HL-60/S4 treated with phorbol 12-myristate 13-acetate at 8.2 ng/mL for 4 days and 3 days (cell line): ENCODE results near the gene ITGA2B.
"Not testable (repeated sequence)": the region's sequence is repeated elsewhere in the genome, so short reads cannot be mapped to it uniquely, and the experiment has no call there.

ENCODE experiments used
- in situ Hi-C: fragments of 300-500 bp; cut with MboI; formaldehyde crosslinking; loops from 2 replicates; pipeline ENCODE4 v1.15.0; 2022; ENCODE audit warnings: low sequenced_read_pairs

Gene ITGA2B

DNA sequence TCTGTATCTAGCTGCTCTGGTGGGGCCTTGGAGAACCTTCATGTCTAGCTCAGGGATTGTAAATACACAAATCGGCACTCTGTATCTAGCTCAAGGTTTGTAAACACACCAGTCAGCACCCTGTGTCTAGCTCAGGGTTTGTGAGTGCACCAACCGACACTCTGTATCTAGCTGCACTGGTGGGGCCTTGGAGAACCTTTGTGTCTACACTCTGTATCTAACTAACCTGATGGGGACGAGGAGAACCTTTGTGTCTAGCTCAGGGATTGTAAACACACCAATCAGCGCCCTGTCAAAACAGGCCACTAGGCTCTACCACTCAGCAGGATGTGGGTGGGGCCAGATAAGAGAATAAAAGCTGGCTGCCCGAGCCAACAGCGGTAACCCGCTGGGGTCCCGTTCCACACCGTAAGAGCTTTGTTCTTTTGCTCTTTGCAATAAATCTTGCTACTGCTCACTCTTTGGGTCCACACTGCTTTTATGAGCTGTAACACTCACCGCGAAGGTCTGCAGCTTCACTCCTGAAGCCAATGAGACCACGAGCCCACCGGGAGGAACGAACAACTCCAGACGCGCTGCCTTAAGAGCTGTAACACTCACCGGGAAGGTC is 19.9 kb downstream of the ITGA2B start:
- in situ Hi-C loops = not testable (repeated sequence)

DNA sequence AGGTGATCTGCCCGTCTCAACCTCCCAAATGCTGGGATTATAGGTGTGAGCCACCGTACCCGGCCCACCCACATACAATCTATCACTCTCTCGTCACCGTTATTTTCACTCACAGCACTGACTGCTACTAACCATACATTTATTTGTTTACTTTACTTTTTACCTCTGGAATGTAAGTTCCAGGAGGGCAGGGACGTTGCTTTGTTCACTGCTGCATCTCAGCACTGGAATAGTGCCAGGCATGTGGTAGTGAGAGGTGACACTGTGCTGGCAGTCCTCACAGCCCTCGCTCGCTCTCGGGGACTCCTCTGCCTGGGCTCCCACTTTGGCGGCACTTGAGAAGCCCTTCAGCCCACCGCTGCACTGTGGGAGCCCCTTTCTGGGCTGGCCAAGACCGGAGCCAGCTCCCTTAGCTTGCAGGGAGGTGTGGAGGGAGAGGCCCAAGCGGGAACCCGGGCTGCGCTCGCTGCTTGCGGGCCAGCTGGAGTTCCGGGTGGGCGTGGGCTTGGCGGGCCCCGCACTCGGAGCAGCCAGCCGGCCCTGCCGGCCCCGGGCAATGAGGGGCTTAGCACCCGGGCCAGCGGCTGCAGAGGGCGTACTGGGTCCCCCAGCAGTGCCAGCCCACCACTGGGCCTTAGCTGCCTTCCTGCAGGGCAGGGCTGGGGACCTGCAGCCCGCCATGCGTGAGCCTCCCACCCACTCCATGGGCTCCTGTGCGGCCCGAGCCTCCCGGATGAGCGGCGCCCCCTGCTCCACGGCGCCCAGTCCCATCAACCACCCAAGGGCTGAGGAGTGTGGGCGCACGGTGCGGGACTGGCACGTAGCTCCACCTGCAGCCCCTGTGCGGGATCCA is 20.8 kb downstream of the ITGA2B start:
- in situ Hi-C loops = not testable (repeated sequence)

DNA sequence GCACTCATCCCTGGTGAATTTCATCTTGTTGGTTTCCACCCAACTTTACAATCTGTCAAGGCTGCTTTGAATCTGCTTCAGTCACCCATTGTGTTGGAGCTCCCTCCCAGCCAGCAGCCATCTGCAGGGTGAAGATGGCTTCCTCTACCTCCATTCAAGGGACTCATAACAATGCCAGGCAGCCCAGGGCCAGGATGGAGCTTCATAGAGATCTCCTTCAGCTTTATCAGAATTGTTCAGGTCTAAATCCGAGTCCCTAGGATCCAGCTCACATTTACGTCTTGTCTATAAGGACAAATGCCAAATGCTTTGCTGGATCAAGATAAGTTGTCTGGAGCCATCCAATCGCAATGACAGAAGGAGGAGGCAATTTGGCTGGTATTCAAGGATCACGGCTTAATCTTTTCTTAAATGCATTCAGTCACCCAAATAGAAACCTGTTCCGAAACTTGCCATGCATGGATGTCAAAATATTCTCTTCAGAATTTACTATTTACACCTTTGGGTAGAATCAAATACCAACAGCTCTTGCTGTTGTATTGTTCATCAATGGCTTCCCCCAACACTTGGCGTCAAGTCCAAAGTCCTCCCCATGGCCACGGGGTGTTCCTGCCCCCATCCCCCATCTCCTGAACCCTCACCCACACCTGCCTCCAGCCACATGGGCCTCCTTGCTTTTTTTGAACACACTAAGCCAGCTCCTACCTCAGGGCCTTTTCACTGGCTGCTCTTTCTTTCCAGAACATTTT is 22.0 kb downstream of the ITGA2B start:
- in situ Hi-C loops = no loop called here

DNA sequence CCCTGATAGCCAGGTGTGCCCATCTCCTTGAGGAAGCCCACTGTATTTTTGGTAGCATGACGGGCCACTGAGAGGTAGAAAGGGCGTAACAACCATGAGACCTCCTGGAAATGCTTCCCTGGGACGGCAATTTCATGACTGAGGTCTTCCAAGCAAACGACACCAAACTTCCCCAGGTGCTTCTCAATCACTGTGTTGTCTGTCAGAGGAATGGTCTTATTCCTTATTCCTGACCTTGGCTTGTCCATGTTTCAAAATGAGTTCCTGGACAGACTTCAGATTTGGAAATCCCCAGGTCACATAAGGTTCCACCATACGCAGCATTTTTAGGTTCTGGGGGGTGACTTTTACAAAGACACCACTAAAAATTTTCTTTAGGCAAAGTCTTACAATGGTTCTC is 24.4 kb downstream of the ITGA2B start:
- in situ Hi-C loops = not testable (repeated sequence)

DNA sequence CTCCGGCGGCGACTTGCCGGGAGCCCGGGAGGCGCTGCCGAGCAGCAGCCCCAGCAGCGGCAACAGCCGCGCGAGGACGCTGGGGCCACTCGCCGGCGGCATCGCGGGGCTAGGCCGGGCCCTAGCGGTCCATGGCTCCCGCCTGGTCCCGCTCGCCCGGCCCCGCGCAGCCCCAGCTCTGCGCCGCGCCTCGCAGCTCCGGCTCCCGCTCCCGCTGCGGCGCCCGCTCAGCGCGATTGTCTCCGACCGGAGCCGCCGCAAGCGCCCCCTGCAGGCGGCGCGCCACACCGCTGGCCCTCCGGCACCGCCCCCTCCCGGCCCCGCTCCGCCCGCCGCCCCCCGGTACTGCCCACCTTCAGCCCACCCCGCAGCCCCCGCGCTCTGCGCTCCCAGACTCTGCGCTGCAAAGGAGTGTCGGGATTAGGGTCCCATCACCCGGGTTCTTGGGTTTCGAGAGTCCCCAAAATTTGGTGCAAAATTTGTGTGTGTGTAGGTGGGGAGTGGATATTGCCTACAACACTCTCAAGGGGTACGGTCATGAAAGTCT is 25.8 kb downstream of the ITGA2B start, which contains the start of gene FAM171A2:
Gene FAM171A2, minus strand, starts transcription at position 241 of the 547 bp plus-strand sequence. Its CDS starts 139 bp downstream, at position 102.
- in situ Hi-C loops = no loop called here

DNA sequence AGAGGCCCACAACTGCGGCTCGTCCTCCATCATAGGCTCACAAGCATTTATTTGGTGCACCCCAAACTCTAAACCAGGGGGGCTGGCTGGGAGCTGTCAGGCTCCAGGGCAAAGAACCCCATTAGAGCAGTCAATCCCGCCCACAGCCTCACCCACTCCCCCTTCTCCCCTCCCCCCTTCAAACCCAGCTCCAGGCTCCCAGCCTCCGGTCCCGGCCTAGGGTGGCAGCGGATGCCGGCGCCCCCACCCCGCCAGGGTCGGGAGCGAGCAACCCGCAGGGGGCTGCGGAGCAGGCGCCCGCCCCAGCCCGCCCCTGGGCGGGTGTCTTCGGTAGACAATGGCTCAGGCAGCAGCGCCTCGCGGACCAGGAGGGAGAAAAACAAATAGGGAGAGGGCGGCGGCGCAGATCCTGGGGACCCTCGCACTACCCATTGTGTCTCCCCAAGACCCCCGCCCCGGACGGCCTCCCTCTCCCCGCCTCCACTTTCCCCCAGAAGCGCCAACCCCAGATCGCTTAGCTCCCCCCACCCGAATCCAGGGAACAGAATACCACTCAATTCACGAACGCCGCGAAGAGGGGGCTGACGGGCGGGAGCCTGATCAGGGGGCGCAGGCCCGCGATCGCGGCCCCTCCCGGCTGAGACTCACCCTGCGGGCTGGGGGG is 26.4 kb downstream of the ITGA2B start:
- in situ Hi-C loops = no loop called here

DNA sequence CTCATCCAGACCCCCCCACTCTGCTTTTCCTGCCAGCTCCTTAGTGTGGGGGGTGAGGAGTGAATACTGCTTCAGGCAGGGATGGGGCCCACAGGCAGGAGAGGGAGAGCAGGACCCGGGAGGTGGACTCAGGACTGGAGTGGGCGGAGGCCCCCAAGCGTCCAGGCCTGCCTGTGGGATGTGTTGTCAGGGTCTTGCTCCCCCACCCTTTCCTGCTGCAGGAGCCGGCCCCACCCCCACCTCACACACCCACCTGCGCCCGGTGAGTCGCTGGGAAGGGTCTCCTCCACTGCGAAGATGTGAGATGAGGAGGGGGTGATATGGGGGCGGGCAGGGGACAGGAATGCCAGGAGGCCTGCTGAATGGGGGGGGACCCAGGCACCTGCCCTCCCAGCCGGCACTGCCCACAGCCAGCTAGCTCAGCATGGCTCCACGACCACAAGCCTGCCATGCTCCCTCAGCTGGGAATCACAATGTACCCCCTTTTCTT is 26.9 kb downstream of the ITGA2B start:
- in situ Hi-C loops = no loop called here

DNA sequence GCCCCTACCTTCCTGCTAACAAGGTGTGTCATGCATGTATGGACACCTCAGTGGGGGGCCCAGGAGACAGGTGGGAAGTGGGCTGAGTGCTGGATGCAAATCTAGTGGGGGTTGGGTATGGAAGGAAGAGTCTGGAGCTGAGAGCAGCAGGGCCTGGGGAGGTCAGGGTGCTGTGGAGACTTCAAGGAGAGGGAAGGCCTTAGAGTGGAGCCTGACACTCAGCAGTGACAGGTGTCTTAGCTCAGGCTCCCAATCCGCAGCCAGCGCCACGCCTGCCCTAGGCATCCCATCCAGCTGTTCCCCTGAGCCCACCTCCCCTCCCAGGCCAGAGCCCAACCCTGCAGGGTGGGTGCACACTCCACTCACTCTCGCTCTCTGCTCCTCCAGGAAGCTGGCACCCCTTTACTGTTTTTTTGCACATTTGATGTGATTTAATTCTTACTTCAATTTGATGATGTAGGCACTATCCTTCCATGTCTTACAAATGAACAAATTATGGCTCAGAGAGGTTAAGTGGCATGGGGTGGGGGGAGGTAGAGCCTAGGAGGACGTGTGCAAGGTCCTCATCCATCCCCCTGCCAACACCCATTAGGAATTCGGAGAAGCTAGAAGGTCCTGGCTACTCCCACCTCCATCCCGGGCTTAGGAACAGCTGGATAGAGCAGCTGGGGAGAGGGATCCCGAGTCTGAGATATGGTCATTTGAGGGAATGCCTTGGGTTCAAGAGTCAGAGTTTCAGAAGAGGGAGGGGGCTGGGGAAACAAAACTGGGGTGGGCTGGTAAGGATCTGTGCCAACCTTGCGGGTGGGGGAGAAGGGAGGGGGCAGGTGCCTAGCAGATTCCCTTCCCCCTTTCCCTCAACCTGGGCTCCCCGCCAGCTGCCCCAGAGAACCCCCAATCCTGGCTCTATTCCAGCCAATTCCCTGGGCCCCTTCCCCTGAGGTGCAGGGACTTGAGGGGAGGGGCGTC is 27.9 kb downstream of the ITGA2B start:
- in situ Hi-C loops = no loop called here

DNA sequence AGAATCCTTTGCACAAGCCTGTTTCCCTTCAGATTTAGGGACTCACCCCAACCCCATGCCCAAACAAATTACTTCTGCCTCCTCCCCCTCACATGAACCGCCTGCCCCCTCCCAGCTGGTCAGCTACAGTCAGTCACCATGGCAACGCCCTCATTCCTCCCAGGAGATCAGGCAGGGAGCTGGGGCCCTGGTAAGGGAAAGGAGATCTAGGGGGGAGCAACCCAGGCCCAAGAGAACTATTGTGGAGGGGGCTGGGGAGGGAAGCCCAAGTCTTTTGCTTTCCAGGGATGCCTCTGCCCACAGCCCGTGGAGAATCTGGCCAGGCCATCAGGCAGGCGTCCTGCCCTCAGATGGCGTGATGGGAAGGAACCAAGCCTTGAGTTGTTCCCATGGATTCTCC is 28.6 kb downstream of the ITGA2B start:
- in situ Hi-C loops = no loop called here

DNA sequence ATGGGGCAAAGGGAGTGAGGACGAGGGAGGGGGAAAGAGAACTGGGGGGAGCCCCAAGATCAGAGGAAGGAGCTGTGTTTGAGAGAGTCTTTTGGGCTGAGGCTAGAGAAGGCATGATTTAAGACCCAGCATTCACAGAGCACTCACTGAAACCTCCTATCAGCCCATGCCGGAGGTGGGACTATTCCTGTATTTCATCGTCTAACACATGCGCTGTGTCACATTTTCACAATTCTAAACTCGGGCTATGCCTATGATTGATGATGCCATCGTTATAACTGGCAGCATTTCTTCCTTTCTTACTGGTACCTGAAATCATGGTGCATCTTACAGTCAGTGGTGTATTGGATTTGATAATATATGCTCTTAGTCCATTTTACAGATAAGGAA is 29.3 kb downstream of the ITGA2B start:
- in situ Hi-C loops = no loop called here

DNA sequence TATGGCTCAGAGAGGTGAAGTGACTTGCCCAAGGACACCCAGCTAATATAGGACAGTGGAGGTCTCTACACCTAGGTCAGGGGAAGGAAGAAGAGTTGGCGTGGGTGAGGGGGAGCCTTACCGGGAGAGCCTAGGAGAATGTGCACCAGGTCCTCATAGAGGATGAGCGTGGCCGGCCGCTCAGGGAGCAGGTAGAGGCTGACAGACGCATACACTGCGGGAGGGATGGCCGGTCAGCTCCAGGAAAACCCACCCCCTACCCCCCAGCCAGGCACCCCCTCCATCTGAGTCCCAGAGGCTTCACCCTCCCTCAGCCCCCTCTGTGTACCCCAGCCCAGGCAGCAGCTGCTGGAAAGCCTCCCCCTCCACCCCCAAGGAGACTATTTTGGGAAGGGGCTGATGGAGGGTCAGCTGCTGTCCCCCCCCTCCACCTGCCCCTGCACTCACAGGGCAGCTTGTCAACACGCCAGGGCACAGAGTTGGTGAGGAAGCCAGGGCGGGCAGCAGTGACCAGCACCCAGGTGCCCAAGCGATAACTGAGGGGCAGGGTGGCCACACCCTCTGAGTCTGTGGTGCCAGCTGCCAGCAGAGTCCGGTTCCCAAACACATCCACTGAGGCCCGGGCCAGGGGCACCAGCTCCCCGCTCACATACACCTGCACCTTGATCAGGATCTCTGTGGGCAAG is 29.8 kb downstream of the ITGA2B start:
- in situ Hi-C loops = no loop called here

DNA sequence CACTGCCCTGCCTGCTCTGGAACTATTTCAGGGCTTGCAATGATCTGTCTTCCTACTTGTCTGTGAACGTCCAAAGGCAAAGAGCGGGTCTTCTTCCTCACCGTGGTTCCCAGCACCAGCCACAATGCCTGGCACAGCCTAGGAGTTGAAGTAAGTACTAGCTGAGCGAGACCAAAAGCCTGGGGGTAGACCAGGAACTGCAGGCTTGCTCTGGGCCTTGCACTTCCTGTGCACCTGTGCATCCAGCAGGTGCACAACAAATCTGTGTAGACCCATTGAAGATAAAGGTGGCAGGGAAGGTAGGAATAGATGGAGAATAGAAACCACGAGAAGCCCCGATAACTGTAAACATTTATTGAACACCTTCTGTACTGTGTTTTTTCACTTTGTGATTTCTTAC is 30.4 kb downstream of the ITGA2B start:
- in situ Hi-C loops = no loop called here

DNA sequence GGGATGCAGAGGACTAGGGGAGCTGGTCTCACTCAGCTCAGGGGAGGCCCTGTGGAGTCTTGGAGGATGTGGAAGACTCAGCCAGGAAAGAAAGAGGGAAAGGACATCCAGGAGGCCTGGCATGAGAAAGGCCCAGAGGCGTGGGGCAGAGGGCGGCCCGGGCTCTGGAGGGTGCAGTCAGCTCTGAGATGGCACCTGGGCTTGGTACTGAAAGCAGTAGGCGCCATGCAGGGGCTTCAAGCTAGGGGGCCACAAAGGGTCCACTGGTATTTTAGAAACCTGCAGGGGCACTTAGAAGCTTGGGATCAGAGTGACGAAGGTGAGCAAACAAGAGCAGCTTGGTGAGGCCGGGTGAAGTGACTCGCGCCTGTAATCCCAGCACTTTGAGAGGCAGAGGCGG is 31.4 kb downstream of the ITGA2B start:
- in situ Hi-C loops = no loop called here

DNA sequence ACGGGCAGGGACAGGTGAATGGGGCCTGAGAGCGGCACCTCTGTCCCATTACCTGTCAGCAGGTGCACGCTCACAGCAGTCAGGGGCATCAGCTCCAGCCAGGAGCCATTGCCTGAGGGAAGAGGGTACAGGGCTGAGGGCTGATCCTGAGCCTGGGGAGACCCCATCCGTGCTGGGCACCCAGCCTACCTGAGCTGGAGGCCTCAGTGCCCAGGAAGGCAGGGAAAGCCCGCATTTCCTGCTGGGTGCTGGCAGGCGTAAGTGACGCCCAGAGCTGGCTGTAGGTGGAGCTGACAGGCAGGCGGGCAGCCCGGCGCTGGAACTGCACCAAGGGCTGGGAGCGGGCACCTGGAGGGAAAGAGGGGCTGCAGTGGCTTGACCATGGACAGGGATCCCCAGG is 33.2 kb downstream of the ITGA2B start:
- in situ Hi-C loops = no loop called here

DNA sequence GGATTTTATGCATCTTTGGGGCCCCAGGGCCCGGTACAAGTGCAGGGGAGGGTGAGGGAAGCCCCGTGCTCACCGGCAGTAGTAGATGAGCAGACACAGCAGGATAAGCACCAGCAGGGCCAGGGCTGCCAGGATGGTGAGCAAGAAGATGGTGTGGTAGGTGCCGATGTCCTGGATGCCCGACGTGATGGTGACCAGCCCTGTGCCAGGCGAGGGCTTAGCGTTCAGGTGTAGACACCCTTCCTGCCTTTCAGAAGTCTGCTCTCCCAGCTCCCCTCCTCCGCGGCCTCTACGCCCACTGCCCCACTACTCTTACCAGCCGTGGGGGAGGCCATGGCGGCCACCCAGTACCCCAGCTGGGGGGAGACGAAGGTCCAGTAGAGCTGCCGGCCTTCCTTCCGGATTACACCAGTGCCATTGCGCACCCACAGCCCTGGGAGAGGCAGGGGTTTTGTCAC is 33.8 kb downstream of the ITGA2B start:
- in situ Hi-C loops = no loop called here

DNA sequence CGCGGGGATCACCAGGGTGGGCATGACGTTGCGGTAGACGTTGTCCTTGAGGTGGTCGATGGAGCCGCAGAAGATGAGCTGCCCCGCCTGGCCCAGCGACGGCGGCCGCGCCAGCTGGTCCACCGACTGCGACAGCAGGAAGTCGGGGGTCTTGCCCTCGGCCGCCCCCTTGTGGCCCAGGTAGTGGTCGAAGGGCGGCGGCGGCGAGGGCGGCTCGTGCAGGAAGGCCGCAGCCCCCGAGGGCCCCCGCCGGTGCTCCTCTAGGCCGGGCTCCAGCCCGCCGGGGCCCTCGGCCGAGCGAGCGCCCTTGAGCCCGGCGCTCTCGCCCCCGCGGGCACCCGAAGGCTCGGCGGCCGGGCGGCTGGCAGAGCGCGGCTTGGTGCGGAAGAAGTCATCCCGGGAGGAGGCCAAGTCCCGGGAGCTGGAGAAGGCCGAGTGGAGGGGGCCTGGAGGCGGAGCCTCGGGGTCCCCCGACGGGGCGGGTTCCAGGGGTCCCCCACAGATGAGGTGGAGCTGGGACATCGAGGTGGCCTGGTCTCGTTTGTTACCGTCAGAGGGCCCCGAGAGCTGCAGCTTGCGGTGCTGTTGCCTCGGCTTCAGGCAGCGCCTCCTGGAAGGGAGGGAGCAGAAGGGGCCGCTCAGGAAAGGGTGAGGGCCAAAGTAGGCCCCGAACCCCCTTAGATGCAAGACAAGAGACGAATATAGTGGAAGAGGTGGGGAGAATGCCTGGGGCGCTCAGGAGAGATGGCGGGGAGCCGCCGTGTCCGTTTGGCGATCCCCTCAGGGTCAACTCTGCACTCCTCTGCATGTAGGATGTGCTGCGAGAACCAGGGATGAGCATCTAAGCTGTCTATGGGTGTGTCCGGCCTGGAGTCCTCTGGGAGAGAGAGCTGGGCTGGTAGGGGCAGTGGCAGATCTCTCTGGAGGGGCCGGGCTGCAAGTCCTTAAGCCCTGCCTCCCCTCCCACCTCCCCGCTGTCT is 34.6 kb downstream of the ITGA2B start:
- in situ Hi-C loops = no loop called here

DNA sequence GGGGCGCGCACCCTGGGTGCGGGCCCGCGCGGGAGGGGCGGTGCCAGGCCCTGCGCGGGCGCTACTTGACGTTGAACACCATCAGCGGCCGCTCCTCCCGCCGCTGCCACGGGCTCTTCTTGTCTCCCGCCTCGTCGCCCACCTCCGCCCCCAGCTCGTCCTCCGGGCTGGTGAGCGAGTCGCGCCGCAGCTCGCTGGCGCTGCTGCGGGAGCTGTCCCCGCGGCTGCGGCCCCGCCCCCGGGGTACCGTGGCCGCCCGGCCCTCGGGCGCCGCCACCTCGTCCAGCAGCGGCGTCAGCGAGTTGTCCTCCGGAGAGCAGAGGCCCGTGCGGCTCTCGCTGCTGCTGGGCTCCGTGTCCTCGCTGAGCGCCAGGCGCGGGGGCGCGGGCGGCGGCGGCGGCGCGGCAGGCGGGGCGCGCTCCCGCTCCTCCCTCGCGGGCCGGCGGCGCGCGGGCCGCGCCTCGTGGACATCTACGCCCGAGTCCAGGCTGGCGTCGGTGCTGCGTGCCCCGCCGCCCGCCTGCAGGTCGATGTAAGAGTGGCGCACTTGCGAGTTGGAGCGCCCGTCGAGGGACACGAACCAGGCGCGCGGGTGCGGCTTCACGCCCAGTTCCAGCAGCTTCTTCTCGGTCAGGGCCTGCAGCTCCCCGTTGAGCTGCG is 35.6 kb downstream of the ITGA2B start:
- in situ Hi-C loops = no loop called here
